ENCODE measurements around the gene BIN1. TPM values are rescaled to one million over a fixed set of nuclear protein-coding genes. Genes with fewer than 3 reads are reported as not detected.
"Not testable (repeated sequence)": the region's sequence is repeated elsewhere in the genome, so short reads cannot be mapped to it uniquely, and the experiment has no call there.

BIN1 gene
- total RNA-seq, 1 donor from 2014 or later: 11.8 TPM

GRCh38 chr2:127029350-127030051 is 77.5 kb downstream of the BIN1 start:
- Histone ChIP-seq H3K27me3 (ENCODE audit: control insufficient read depth, insufficient read depth, low read length) (no peaks in the 10 kb centered on the region), H3K36me3 (ENCODE audit: control insufficient read depth, insufficient read depth, low read length) (no peaks in the 10 kb centered on the region), H3K4me3 (ENCODE audit: low read depth, low read length) (no peak overlapping the region)
- FAIRE-seq: no peak
- DNase-seq (ENCODE audit: low read depth): no peak
- TF ChIP-seq CTCF (IDR thresholded peaks at IDR 0.05; ENCODE audit: insufficient read depth, low read length, severe bottlenecking): no peak

GRCh38 chr2:127028745-127029144 is 78.2 kb downstream of the BIN1 start:
- DNase-seq (ENCODE audit: low read depth); H3K4me3 ChIP-seq (ENCODE audit: low read depth, low read length); H3K36me3 ChIP-seq (ENCODE audit: control insufficient read depth, insufficient read depth, low read length); H3K27me3 ChIP-seq (ENCODE audit: control insufficient read depth, insufficient read depth, low read length); FAIRE-seq: not testable (repeated sequence)

- Histone ChIP-seq H3K36me3 (ENCODE audit: control insufficient read depth, insufficient read depth, low read length) (no peaks in the 10 kb centered on the region), H3K4me3 (ENCODE audit: low read depth, low read length) (no peak overlapping the region), H3K27me3 (ENCODE audit: control insufficient read depth, insufficient read depth, low read length) (no peaks in the 10 kb centered on the region)
- no peak for DNase-seq (ENCODE audit: low read depth)
- TF ChIP-seq CTCF (IDR thresholded peaks at IDR 0.05; ENCODE audit: insufficient read depth, low read length, severe bottlenecking): no peak
- no peak for FAIRE-seq
Observed at GRCh38 chr2:127027715-127028114, 79.2 kb downstream of the BIN1 start.

- H3K27me3 ChIP-seq (ENCODE audit: control insufficient read depth, insufficient read depth, low read length): no peaks in the 10 kb centered on the region
- FAIRE-seq (no peak), DNase-seq (ENCODE audit: low read depth) (peak; percentile 52)
- no peaks in the 10 kb centered on the region for H3K36me3 ChIP-seq (ENCODE audit: control insufficient read depth, insufficient read depth, low read length)
- TF ChIP-seq CTCF (IDR thresholded peaks at IDR 0.05; ENCODE audit: insufficient read depth, low read length, severe bottlenecking): peak; percentile 31
- H3K4me3 ChIP-seq (ENCODE audit: low read depth, low read length): peak overlapping the region; percentile 28
Observed at GRCh38 chr2:127025359-127026166, 81.4 kb downstream of the BIN1 start.

GRCh38 chr2:127024769-127025358 is 82.1 kb downstream of the BIN1 start:
- Histone ChIP-seq H3K4me3 (ENCODE audit: low read depth, low read length) (peak overlapping the region; percentile 28), H3K36me3 (ENCODE audit: control insufficient read depth, insufficient read depth, low read length) (no peaks in the 10 kb centered on the region), H3K27me3 (ENCODE audit: control insufficient read depth, insufficient read depth, low read length) (no peaks in the 10 kb centered on the region)
- DNase-seq (ENCODE audit: low read depth) (peak; percentile 29), FAIRE-seq (no peak)
- TF ChIP-seq CTCF (IDR thresholded peaks at IDR 0.05; ENCODE audit: insufficient read depth, low read length, severe bottlenecking): peak; percentile 22

- FAIRE-seq: no peak
- no peaks in the 10 kb centered on the region for H3K36me3 ChIP-seq (ENCODE audit: control insufficient read depth, insufficient read depth, low read length)
- no peak for TF ChIP-seq CTCF (IDR thresholded peaks at IDR 0.05; ENCODE audit: insufficient read depth, low read length, severe bottlenecking)
- DNase-seq (ENCODE audit: low read depth): no peak
- no peak overlapping the region for H3K4me3 ChIP-seq (ENCODE audit: low read depth, low read length)
- no peaks in the 10 kb centered on the region for H3K27me3 ChIP-seq (ENCODE audit: control insufficient read depth, insufficient read depth, low read length)
Observed at GRCh38 chr2:127023504-127023903, 83.5 kb downstream of the BIN1 start.

Measured in bronchial epithelial cell (primary cell).